Bronchial epithelial cell (primary cell): ENCODE measurements around the gene GPR137. TPM values are rescaled to one million over a fixed set of nuclear protein-coding genes. Genes with fewer than 3 reads are reported as not detected.

Experiments used
- DNase-seq: peaks from one replicate; pipeline ENCODE4 v3.0.0-alpha.2; 2010; ENCODE audit warnings: low read depth
- FAIRE-seq: peaks from 2 replicates; lab custom pipeline; 2011; peaks lifted over from hg19 to GRCh38; lab: Jason Lieb, UNC
- H3K27me3 ChIP-seq: 2 replicates; pipeline ENCODE4 v1.5.1; 2011; ENCODE audit warnings: low read length; ENCODE audit not compliant: control insufficient read depth, insufficient read depth
- H3K36me3 ChIP-seq: 2 replicates; pipeline ENCODE4 v1.5.1; 2011; ENCODE audit warnings: low read length; ENCODE audit not compliant: control insufficient read depth, insufficient read depth
- H3K4me3 ChIP-seq: 2 replicates; pipeline ENCODE4 v1.5.1; 2011; ENCODE audit warnings: mild to moderate bottlenecking, low read depth, low read length, control low read depth
- CTCF ChIP-seq: IDR thresholded peaks from 2 replicates; pipeline ENCODE4 v1.5.1; 2011; ENCODE audit warnings: mild to moderate bottlenecking, moderate library complexity, low read length, control low read depth, inconsistent platforms; ENCODE audit not compliant: insufficient read depth, severe bottlenecking
- total RNA-seq: library from RNA; depleted of rRNA; stranded (reverse); fragments of >200 nt; gene quantifications from 2 replicates; pipeline ENCODE4 v1.2.1, GENCODE V29; 2014

Gene GPR137
- total RNA-seq, 1 donor from 2014 or later: 2.9 TPM

- peaks cover 6% of the 10 kb centered on the region for H3K36me3 ChIP-seq
- TF ChIP-seq CTCF: peak; percentile 54
- no peak for FAIRE-seq
- H3K27me3 ChIP-seq: no peaks in the 10 kb centered on the region
- no peak for DNase-seq
- peak overlapping the region; percentile 72 for H3K4me3 ChIP-seq
Observed at GRCh38 chr11:64285885-64286800, 495 bp downstream of the GPR137 start.

- FAIRE-seq (no peak), DNase-seq (no peak)
- TF ChIP-seq CTCF: no peak
- peaks cover 6% of the 10 kb centered on the region for H3K36me3 ChIP-seq
- no peaks in the 10 kb centered on the region for H3K27me3 ChIP-seq
- H3K4me3 ChIP-seq: no peak overlapping the region
Observed at GRCh38 chr11:64286801-64287159, 1.1 kb downstream of the GPR137 start.

GRCh38 chr11:64287676-64288352 is 2.2 kb downstream of the GPR137 start:
- peak; percentile 18 for FAIRE-seq

GRCh38 chr11:64288353-64288750 is 2.7 kb downstream of the GPR137 start:
- Histone ChIP-seq H3K27me3 (peaks cover 12% of the 10 kb centered on the region), H3K4me3 (no peak overlapping the region), H3K36me3 (no peaks in the 10 kb centered on the region)
- no peak for FAIRE-seq
- no peak for TF ChIP-seq CTCF
- DNase-seq: no peak

More at GRCh38 chr11:64287676-64288352, 2.2 kb downstream of the GPR137 start:
- peaks cover 8% of the 10 kb centered on the region for H3K27me3 ChIP-seq
- H3K36me3 ChIP-seq: peaks cover 4% of the 10 kb centered on the region
- DNase-seq: no peak
- no peak overlapping the region for H3K4me3 ChIP-seq
- no peak for TF ChIP-seq CTCF

GRCh38 chr11:64289002-64289564 is 3.4 kb downstream of the GPR137 start:
- H3K4me3 ChIP-seq: no peak overlapping the region
- H3K27me3 ChIP-seq: peaks cover 13% of the 10 kb centered on the region
- FAIRE-seq (no peak), DNase-seq (no peak)
- H3K36me3 ChIP-seq: no peaks in the 10 kb centered on the region
- TF ChIP-seq CTCF: no peak
